RPMI8226 (cell line): ENCODE results near the gene GDF7.

Experiments
- DNase-seq: peaks from one replicate; pipeline ENCODE4 v3.0.0-alpha.2; 2015

The GDF7 gene

GRCh38 chr2:20666304-20667150 lies at the start of gene GDF7:
TSS of gene GDF7 (plus strand) at chr2:20667144. CDS start at chr2:20667240, 96 bp downstream.
- DNase-seq, result peak; percentile 39

GRCh38 chr2:20617892-20618467 lies 49.0 kb upstream of the GDF7 start:
- DNase-seq, result peak; percentile 40

- no peak for DNase-seq
These were observed 48.5 kb upstream of the GDF7 start for GRCh38 chr2:20618468-20618885.

DNA sequence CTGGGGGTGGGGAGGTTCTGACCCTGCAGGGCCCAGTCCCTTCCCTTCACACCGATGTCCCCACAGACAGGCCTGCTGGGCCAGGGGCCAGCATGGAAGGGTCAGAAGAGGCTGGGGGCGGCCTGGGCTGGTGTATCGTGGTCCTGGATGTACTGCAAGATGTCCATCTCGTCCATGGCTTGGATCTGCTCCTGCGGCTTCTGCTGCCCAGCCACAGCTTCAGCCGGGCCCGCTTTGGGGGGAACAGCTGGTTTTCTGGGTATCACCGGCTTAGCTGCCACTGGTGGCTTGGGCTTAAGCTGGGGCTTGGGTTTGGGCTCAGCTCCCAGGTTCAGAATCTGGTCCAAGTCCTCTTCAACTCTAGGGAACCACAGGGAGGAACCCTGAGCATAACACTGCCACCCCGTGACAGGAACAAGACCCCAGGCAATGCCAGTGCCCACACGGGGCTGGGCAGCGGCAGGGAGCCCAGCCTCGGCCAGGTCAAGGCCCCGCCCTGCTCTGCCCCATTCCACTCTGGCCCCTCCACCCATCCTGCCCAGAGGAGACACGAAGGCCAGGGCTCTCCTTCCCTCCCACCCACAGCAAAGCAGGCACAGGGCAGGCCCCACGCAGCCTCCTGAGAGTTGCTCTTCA lies 47.9 kb upstream of the GDF7 start:
- no peak for DNase-seq

- no peak for DNase-seq
These were observed 47.3 kb upstream of the GDF7 start for GRCh38 chr2:20619624-20620024.

- no peak for DNase-seq
These were observed 46.7 kb upstream of the GDF7 start for GRCh38 chr2:20620271-20620681.

DNA sequence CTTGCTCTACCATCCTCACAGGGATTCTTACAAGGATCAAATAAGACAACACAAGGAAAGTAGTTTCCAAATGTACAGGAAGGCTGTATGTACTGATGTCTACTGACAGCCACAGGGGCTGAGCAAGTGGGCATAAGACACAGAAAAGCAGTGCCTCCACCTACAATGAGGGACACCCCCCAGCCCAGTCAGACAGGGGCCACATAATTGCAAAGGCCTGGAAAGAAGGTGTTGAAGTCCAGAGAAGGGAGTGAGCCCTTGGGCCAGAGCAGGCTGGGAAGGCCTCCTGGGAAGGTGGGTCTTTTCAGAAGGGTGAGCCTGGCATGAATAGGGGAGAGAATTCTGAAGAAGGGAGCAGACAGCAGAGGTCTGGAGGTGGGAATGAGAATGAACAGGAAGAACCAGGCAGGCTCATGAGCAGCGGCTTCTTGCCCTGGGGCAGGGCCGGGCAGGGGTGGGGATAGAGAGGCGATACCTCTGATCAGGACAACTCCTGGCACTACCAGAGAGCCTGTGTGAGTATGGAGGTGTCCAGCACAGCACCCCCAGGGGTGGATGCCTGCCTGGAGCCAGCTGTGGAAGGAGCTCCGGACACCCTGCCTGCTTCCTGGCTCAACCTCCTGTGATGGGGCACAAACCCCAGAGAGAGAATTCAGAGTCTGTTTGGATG lies 46.1 kb upstream of the GDF7 start:
- DNase-seq, result no peak

DNA sequence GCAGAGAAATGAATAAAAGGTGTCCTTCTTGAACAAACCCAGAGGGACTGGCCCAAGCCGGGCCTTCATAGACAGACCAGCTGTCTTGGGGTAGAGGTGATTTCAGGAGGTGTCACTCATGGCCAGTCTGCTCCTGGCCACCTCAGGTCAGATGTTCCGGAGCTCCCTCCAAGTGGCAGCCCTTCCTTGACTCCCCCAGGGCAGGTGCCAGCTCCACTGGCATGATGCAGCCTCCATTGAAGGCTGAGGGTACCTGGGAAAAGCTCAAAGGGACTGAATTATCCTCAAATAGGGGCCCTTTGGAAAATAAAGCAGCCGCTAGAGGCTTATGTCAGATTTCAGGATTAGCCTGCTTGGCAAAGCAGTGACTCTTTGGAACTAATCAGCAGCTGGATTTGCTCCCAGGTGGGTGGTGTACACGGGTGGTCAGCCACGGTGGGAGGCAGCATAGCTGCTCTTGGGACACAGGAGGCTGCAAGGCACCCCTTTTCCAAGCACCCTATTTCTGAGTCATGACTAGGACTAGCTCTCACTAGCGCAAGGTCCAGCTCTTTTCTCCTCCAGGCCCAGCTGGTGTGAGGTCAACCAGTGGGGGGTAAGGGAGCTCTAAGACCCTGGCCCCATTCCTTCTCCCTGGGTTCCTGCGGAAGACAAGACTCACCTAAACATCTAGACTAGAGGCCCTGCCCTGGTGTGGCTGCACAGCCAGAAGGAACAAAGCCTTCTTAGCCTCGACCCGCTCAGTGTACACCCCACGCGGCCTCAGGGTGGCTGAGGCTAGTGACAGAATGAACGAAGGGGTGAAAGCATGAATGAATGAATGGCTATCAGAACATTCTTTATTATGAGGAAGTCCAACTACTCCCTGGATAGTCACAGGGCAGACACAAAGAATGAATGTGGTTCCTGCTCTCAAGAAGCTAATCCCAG lies 45.3 kb upstream of the GDF7 start:
- DNase-seq, result no peak

- no peak for DNase-seq
These were observed 44.7 kb upstream of the GDF7 start for GRCh38 chr2:20622296-20622686.

DNA sequence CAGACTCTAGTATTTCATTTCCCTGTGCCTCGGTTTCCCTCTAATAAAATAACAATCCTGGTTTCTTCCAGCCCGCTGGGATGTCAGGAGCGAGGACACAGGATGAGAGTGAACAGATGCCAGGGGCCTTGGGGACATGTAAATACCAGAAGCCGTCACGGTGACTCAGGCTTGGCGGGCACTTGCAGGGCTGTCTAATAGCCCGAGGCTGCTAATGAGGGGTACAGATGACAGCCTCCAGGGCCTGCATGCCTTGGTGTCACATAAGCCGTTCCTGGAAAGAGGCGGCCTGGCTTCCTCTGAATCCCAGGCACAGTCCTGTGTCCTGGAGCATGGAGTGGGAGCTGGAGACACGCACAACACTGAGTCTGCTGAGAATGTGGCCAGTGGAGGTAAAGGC lies 44.2 kb upstream of the GDF7 start:
- no peak for DNase-seq

- DNase-seq, result no peak
These were observed 43.7 kb upstream of the GDF7 start for GRCh38 chr2:20623241-20623640.

GRCh38 chr2:20623741-20624155 lies 43.2 kb upstream of the GDF7 start:
- DNase-seq, result no peak

DNA sequence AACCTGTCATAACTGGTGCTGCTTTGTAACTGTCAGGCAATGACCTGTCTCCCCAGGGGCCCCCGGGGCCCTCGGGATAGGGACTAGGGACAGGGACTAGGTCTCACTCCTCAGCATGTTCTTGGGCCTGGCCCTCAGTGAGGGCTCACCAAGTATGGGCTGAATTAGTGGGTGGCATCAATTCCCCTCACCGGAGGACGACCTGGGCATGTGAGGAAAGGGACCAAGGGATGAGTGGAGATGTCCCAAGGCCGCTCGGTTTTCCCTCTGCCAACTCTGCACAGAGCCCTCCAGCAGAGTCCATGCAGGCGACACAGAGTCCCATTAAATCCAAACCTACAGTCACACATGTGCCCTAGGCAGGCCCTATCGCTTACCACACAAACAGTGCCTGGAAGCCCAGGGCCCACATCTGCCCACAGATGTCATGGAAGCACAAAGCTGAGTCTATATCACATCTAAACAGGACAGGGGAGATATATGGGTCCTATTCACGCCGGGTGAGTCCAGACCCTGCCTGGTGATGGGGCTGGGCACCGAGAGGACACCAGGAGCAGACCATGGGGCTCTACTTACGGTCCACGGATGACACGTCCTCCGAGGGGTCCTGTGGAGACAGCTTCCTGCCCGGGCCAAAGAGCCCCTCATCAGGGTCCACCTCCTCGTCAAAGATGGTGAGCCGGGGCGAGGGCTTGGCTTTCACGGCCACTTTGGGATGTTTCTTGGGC lies 42.6 kb upstream of the GDF7 start:
- DNase-seq, result no peak

DNA sequence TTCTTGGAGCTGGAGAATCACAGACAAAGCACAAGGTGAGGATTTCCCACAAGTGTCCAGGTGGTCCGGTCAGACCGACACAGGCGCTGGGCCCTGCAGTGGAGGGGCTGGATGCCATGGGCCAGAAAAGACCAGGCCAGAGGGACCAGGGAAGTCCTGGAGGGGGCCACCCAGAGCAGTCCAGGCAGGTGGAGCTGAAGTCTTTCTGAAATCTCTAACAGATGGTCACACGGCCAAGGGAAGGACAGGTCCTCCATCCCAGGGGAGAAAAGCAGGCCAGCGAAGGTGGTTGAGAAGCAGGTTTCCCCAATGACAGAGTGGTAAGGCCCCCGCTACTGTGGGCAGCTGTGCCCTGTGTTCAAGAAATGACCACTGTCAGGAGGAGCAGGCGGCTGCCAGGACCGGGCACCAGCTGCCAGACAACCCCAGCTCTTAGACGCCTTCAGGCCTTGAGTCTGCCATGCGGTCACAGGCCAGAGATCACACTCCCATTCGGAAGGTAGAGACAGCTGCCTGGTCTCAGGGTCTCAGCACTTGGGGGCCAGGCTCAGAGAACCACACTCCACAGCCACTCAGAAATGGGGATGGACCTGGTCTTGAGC lies 42.0 kb upstream of the GDF7 start:
- DNase-seq, result no peak

GRCh38 chr2:20625491-20626391 lies 41.2 kb upstream of the GDF7 start:
- DNase-seq, result no peak

- no peak for DNase-seq
These were observed 40.6 kb upstream of the GDF7 start for GRCh38 chr2:20626392-20626697.

GRCh38 chr2:20626698-20627513 lies 40.0 kb upstream of the GDF7 start:
- DNase-seq, result no peak

- DNase-seq, result no peak
These were observed 39.1 kb upstream of the GDF7 start for GRCh38 chr2:20627712-20628380.

DNA sequence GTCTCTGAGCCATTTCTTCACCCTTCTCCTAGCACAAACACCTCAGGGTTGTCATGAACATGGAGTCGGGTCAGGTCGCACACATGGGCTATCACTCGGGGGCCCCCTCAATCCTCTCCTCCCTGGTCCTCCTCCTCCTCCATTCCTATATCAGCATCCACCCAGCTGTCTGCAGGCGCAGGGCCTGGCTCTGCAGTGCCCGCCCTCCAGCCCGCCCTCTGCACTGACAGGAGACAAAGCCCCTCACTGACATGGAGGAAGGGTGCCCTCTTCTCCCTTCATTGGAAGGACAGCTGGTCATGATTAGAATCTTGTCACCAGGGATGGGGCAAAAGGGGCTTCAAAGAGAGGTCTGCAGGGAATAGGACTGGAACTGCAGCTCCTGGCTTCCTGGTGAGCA lies 37.8 kb upstream of the GDF7 start:
- no peak for DNase-seq
